Stimulated activated CD8-positive, alpha-beta memory T cell treated with anti-CD3 and anti-CD28 coated beads, Interleukin-7, amount 100 ng/mL, for 24 hours (primary cell): Measurements from ENCODE around the gene CRIP2.

Experiments used
- DNase-seq: peaks from one replicate; pipeline ENCODE4 v3.0.0-alpha.2; 2020; ENCODE audit warnings: low read depth

CRIP2 gene

GRCh38 chr14:105474483-105475268 is at the start of gene CRIP2:
CRIP2 (plus strand) TSS chr14:105474821; CDS start chr14:105474863, 42 bp downstream.
- DNase-seq, result no peak

GRCh38 chr14:105424861-105425260 is 49.8 kb upstream of the CRIP2 start:
- DNase-seq, result no peak

- no peak for DNase-seq
These were observed 48.8 kb upstream of the CRIP2 start for GRCh38 chr14:105425823-105426247.

GRCh38 chr14:105426416-105427130 is 48.0 kb upstream of the CRIP2 start:
- no peak for DNase-seq

- no peak for DNase-seq
These were observed 47.2 kb upstream of the CRIP2 start for GRCh38 chr14:105427412-105427811.

GRCh38 chr14:105427936-105428485 is 46.6 kb upstream of the CRIP2 start:
- DNase-seq, result no peak

GRCh38 chr14:105430042-105430441 is 44.6 kb upstream of the CRIP2 start:
- no peak for DNase-seq

GRCh38 chr14:105430565-105430964 is 44.1 kb upstream of the CRIP2 start:
- DNase-seq, result no peak

GRCh38 chr14:105431256-105431655 is 43.4 kb upstream of the CRIP2 start:
- DNase-seq, result no peak

GRCh38 chr14:105432657-105433056 is 42.0 kb upstream of the CRIP2 start:
- DNase-seq, result no peak

- no peak for DNase-seq
These were observed 41.4 kb upstream of the CRIP2 start for GRCh38 chr14:105433161-105433605.

GRCh38 chr14:105436402-105436801 is 38.2 kb upstream of the CRIP2 start:
- DNase-seq, result no peak

GRCh38 chr14:105436891-105437722 is 37.5 kb upstream of the CRIP2 start:
- no peak for DNase-seq

- no peak for DNase-seq
These were observed 36.7 kb upstream of the CRIP2 start for GRCh38 chr14:105437723-105438500.

GRCh38 chr14:105439179-105439578 is 35.4 kb upstream of the CRIP2 start:
- no peak for DNase-seq

GRCh38 chr14:105439710-105440553 is 34.7 kb upstream of the CRIP2 start:
- DNase-seq, result no peak

- DNase-seq, result no peak
These were observed 34.1 kb upstream of the CRIP2 start for GRCh38 chr14:105440554-105440900.

GRCh38 chr14:105440992-105441391 is 33.6 kb upstream of the CRIP2 start:
- DNase-seq, result no peak

- no peak for DNase-seq
These were observed 32.5 kb upstream of the CRIP2 start for GRCh38 chr14:105442125-105442524.

- no peak for DNase-seq
These were observed 31.8 kb upstream of the CRIP2 start for GRCh38 chr14:105442834-105443233.
